Measurements from ENCODE around the gene MYOM1.

MYOM1 gene

DNA sequence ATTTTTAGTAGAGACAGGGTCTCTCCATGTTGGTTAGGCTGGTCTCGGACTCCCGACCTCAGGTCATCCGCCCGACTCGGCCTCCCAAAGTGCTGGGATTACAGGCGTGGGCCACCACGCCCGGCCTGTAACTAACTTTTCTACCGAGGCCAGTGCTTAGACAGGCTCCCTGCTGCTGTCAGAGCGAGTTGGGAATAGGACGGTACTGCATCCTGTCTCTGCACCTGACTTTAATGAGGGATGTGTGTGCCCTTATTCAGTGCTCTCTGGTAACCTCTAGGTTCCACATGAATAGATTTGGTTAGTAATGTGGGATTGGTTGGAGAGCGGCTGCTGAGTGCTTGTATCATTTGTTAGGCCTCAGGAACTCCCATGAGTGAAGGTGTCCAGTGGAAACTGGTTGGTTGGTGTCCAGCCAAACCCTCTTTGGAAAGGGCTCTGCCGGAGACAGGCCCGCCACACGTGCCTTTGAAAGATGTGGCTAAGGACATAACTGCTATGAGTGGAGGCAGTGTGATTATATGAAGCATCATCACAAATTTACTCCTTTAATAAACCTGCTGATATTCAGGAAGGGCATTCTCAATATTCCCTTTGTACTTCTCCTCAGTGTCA lies 36.6 kb downstream of the MYOM1 start:
- no peak for FAIRE-seq

DNA sequence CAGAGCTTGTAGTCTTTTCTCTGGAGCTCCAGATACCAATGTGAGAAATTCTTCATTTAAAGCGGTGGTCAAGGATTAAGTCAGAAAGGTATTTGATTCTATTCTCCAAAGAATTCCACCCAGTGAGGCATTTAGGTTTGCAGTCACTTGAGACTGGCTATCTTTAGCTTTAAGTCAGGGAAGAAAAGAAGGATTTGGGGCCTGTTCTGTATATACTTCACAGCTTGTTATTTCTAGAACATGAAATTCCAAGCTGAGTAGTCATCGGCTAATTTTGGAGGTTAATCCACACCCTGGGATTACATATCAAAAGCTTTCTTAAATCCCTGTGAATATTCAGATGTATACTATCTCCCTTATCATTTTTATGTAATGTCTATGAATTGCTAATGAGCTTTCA lies 39.4 kb downstream of the MYOM1 start:
- FAIRE-seq, result no peak

DNA sequence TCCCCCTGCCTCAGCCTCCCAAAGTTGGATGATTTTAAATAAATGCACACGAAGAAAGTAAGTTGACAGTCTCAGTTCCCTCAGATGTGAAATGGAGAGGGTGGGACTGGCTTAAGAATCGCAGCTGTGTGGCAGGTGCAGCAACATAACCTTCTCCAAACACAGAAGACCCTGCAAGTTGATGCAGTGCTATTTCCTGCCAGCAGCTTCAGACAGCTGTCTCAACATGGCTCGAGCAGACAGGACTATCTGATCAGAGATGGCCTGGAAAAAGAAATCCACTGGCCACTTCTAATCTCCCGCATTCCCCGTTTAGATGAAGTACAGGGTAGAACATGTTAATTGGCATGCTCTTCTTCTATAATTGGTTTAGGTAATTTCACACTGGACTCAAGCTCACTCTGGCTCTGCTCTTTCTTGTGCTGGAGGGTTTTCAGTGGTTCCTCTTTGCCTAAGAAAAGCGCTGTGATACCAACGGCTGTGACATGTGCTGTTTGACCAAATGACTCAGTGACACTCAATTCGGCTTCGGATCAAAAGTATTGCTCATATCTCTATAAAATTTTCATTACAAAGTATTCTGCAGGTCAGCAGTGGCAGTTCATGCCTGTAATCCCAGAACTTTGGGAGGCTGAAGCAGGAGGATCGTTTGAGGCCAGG lies 40.2 kb downstream of the MYOM1 start:
- no peak for FAIRE-seq

DNA sequence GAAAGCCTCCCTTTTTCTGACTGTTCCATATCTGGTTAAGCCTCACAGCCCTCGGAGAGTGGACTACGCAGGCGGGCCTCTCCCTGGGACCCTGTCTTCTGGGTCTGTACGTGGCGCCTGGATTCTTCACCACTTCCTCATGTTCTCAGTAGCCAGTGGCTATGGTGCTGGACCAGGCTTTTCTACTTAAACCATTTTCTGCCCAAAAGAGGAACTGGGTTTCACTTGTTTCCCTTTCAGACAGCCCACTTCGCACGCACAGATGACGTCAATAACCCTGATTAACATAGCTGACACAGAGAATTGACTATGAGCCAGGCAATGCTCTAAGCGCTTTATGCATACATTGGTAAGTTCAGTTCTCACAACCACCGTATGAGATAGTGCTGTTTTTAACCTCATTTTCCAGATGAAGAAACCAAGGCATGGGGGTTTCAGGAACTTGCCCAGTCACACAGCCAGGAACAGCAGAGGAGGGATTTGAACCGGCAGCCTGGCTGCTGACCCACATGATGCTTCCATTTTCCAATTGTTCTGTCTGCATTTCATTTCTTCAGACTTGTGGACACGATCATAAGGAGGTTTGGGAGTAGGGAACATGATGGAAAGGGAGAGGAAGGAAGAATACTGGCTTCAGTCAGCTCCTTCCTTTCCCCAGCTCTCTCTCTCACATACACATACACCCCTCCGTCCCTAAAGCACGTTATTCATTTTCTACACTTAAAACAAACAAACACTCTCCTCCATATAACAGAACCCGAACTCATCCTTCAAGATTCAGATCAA lies 41.7 kb downstream of the MYOM1 start:
- no peak for FAIRE-seq

DNA sequence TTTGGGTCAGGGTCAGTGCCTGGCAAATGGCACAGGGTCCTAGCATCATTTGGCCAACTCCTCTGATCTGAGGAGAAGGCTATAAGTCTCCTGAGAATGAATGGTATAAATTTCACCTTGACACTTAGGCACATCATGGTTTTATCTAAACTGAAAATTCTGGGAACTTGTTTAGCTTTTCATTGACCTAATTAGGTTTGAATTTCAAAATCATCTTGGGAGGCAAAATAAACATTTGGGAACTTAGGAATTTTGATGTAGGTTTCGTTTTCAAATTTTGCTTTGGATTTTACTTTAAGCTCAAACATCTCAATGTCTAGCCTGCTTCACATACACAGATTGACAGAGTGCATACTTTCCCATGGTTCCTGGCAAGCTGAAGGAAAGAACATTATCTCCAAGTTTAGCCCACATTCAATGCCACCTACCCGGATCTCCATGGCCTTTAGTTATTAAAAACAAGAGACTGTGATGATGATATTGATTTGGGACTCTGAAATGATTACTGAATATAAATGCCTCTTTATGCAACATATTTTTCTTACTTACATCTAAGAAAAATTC lies 44.5 kb downstream of the MYOM1 start:
- no peak for FAIRE-seq

DNA sequence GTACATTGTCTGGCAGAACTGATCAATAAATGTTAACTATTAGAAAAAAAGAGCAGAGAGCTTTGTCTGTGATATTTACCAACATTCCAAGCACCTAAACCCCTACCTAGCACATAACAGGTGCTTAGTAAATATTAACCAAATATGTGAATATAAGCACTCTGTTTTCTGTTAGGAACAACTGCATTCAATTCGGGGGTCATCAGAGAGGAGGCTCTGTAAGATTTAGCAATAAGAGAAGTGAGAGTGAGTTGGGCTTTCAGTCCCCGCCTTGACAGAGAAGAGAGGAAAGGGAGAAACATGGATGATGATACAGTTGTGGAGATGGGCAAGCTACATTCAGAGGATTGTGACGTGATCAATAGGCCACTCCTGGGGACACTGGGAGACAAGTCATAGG lies 47.7 kb downstream of the MYOM1 start:
- no peak for FAIRE-seq

DNA sequence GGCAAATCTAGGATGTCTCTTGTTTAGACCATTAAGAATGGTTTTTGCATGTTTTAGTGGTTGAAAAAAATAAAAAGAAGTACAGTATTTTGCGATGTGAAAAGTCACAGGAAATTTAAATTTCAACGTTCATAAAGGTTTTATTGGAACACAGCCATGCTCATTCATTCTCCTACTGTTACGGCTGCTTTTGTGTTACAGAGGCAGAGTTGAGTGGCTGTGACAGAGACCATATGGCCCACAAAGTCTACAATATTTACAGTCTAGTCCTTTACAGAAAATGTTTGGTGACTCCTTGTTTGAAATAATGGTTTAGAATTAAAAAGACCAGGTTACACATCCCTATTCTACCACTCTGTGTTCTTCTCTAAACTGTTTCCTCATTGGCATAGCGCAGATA lies 48.1 kb downstream of the MYOM1 start:
- FAIRE-seq, result no peak

DNA sequence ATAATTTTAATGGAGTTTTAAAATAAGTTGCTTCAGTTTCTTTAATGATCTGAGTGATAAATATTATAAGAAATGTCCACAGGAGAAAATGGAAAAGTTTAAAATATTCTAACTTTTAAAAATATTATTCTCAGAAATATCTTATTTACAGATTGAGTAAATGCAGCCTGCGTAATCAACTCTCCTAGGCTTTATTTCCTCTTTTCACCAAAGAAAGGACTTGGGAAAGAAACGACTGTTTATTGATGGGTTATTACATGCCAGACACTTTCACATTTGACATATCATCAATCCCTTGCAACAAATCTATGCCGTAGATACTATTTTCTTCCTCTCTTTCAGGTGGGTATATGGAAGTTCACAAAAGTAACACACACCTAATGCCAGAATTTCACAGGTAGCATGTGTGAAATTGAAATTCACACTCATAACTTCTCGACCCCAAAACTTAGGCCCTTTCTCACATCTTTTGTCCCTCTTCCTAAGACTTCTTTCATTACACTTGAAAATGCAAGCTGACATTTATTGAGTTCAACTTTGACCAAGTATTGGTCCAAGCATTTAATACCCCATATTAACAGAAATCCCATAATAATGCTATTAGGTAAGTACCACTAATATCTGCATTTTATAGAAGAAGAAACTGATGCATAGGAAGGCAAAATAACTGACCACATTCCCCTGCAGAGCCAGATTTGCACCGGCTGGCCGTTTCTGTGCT lies 49.2 kb downstream of the MYOM1 start:
- FAIRE-seq, result no peak

DNA sequence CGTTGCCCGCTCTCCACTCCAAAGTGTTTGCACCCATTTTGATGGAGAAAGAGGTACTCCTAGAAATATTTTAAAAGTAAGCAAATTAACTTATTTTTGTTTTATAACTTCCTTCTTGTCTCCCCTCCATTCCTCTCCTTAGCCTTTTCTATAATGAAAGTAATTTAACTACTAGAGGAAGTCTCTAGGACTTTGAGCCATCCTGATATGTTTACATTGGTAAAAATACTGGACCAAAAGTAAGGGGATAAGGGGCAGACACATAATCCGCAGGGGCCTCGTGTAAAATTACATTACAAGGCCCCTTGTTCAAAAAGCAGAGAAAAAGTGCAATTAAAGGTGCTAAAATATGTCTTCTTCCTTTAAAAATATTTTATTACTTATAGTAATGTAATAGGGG lies 55.4 kb downstream of the MYOM1 start:
- FAIRE-seq, result no peak

DNA sequence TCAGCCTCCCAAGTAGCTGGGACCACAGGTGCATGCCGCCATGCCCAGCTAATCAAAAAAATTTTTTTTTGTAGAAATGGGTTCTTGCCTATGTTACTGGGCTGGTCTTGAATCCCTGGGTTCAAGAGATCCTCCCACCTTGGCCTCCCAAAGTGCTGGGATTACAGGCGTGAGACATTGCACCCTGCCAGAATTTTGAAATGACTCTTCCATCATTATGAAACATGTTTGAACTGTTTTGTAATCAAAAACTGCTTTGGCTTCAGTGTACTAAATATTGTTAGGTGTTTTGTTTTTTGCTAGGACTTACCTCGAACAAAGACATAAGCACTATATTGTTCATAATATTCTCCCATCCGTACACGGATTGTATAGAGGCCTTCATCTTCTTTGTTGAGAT lies 55.8 kb downstream of the MYOM1 start:
- no peak for FAIRE-seq

DNA sequence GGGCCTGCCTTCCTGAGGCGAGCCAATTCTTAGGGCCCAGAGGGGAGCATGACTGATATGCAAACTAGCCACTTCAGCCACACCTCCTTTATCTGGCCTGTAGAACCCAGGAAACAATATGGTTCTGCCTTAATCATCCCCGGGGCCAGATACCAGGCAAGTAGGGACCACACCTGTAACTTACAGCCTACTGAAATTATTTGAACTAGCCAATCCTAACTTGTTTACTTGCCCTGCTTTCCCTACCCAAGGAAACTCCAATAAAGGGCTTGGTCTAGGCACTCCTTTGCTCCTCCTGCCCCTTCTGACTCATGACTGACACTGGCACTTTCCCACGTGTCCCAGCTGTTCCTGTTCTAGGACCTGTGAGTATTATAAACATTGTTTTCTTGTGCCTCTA lies 57.6 kb downstream of the MYOM1 start:
- FAIRE-seq, result no peak

DNA sequence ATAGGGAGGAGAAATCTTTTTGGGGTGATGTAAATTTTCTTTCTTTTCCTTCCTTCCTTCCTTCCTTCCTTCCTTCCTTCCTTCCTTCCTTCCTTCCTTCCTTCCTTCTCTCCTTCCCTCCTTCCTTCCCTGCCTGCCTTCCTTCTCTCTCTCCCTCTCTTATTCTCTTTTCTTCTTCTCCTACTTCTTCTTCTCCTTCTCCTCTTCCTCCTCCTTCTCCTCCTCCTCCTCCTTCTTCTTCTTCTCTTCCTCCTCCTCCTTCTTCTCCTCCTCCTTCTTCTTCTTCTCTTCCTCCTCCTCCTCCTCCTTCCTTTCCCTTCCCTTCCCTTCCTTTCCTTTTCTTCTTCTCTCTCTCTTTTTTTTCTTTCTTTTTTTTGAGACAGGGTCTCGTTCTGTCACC lies 59.9 kb downstream of the MYOM1 start:
- FAIRE-seq, result no peak

DNA sequence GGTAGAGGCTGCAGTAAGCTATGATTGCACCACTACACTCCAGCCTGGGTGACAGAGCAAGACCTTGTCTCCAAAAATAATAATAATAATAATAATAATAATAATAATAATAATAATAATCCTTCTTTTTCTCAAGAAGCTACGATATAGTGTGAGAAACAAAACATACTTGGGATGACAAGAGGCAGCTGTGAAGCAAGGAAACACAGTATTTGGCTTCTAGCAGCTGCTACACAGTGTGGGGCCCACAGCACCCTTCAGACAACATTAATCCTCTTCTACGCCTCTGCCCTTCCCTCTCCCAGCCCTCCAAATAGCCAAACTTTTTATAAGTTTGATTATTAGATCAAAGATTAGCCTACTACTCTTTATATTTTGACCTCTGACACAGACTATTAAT lies 62.2 kb downstream of the MYOM1 start:
- FAIRE-seq, result no peak

DNA sequence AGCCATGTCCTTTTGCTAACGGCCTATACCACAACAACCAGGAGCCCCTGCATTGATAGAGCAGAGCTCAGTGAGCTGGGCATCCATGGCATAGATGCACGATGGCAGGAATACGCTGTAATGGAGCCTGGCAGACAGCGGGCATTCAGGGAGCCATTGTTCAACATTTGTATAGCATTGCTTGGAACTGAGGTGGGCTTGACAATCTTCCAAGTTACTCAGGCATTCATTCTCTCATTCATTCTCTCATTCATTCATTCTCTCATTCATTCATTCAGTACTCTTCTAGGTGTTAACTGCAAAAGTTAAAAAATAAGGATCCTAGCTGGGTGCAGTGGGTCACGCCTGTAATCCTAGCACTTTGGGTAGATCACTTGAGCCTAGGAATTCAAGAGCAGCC lies 62.7 kb downstream of the MYOM1 start:
- FAIRE-seq, result no peak

DNA sequence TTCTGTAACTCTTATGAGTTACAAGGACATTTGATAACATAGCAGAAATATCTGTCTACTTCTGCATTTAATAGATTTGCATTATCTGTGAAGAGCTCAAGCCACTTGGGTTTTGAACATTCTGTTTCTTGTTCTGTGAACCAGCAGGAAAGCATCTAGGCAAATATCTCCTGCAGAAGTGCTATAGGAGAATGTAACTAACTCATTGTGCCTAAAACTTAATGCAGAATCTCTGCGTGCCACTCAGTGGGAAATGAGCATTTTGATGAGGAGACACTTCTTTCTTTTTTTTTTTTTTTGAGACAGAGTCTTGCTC lies 63.5 kb downstream of the MYOM1 start:
- no peak for FAIRE-seq

DNA sequence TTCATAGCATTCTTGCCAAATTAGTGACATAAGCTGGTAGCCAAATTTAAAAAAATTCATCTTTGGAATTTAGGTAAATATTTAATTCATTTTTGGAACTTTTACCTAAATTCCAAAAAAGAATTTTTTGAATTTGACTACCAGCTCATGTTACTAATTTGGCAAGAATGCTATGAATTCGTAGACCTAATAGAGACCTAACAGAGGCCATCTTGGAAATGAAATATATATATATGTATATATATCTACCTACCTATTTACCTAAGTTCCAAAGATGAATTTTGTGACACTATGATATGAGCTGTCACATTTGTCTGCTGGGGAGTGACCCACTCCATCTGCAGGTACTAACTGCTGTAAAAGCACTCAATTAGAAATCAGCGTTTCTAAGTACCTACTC lies 65.6 kb downstream of the MYOM1 start:
- no peak for FAIRE-seq

DNA sequence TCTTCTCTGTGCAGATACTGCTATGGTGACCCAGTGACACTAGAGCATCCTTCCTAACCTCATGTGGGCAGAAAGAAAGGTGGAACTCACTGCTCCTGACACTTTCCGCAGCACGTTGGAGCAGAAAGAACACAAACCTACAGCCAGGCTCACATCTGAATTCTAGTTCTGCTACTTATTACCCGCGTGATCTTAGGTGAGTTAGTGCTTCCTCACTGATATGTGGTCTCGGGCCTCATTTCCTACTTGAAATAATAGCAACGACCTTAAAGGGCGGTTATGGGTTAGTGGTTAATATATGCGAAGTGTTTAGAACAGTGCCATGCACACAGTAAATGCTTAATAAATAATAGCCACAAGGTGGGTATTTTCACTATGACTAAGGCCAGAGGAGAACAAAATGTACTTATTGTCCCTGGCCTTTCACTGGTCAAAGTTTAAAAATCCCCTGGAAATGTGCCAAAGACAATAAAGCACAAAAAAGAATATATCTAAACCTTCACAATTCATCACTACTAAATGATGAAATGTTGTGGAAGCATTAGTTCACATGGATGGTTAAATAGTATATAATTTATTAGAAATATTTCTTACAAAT lies 66.6 kb downstream of the MYOM1 start:
- FAIRE-seq, result no peak

DNA sequence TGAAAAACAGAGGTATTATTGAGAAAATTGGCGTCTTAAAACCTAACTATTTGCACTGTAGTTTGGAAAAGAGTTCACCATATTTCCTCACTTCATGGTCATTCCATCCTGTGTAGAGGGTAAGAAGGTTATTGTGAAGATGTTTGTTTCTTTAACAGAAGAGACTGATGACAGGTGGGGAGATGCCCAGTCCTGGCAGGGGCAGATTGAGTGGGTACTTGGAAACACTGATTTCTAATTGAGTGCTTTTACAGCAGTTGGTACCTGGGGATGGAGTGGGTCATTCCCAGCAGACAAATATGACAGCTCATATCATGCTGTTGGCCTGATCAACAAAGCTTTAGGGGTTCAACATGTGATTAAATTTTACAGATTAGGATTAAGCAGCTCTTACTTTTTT lies 67.5 kb downstream of the MYOM1 start:
- FAIRE-seq, result no peak

DNA sequence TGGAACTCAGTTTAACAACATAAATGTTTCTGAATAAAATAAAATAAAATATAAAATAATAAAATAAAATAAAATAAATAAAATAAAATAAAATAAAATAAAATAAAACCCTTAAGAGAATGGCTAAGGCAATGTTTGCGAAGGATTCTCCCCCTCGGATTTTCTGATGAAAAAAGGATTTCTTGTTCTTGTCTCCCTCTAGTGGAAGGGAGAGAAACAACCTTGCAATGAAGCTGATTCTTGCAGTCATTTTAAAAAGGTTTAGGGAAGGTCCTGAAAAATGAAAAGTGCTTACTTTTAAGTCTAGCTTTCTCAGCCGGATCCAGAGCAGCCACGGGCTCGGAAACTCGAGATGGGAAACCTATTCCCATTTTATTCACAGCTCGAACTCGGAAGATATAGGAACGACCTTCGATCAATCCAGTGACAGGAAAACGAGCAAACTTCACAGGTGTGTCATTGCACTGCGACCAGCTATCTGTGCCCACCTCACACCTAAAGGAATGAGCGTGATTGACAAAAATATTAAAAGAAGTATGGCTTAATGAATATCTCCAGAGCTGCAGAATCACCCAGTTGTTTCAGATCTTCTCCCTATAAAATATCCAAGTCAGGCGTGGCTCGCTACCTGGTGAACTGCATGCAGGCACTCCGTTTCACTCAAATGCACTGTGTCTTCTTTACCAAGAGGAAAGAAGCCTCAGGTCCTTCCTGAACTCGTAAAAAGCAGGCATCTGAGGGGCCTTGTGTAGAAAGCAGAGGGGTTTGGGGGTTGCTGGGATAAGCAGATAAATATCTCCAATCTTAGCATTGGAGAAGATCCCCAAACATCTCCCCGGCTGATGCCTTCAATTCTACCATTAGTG lies 68.1 kb downstream of the MYOM1 start:
- peak; percentile 95 for FAIRE-seq

DNA sequence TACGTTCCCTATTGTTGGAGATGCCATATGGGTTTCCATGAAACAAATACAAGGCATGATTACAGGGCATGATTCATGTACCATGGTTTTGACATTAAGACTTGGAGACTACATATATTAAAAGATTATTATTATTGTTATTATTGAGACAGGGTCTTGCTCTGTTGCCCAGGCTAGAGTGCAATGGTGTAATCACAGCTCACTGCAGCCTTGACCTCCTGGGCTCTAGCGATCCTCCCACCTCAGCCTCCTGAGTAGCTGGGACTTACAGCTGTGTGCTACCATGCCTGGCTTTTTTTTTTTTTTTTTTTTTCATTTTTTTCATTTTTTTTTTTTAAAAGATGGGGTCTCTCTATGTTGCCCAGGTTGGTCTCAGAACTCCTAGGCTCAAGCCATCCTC lies 69.1 kb downstream of the MYOM1 start:
- FAIRE-seq, result no peak

DNA sequence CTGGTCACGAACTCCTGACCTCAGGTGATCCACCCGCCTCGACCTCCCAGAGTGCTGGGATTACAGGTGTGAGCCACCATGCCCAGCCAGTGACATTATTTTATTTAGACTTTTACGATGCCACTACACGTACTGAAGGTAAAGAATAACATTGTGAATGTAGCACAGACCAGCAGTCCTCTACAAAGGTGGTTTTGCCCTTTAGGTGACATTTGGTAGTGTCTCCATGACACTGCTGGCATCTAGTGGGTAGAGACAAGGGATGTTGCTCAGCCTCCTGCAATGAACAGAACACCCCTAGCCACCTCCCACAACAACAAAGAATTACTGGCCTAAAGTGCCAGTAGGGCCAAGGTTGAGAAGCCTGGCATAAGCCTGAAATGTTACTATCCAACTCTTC lies 69.5 kb downstream of the MYOM1 start:
- FAIRE-seq, result no peak

DNA sequence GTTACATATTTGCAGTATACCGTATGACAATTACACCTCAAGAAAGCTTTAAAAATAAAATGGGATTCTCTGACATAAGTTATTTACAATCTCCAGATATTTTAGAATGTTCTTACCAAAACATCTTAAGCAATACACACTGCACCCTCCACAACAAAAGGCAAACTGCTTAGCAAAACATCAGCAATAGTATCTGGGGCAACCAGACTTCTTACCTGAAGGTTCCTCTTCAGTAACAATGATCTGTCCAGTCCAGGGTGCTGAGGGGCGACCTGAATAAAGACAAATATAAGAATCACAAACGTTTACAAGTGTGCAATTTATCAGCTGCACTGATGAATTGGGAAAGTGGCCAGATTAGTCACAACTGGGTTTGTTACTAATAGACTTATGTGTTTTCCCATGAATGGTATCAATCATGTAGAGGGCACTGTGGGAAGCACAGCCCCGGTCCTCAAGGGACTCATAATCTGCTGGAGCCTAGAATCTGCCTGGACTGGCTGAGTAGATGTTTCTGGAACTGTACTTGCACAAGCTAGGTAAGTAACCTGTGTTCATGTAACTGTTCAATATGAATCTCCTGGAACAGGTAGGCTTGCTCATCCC lies 70.7 kb downstream of the MYOM1 start:
- no peak for FAIRE-seq
